HuH-7 (cell line): ENCODE measurements around the gene DMWD.

Experiments
- DNase-seq: peaks from one replicate; pipeline ENCODE4 v3.0.0; 2011; ENCODE audit warnings: low spot score

DMWD gene

DNA sequence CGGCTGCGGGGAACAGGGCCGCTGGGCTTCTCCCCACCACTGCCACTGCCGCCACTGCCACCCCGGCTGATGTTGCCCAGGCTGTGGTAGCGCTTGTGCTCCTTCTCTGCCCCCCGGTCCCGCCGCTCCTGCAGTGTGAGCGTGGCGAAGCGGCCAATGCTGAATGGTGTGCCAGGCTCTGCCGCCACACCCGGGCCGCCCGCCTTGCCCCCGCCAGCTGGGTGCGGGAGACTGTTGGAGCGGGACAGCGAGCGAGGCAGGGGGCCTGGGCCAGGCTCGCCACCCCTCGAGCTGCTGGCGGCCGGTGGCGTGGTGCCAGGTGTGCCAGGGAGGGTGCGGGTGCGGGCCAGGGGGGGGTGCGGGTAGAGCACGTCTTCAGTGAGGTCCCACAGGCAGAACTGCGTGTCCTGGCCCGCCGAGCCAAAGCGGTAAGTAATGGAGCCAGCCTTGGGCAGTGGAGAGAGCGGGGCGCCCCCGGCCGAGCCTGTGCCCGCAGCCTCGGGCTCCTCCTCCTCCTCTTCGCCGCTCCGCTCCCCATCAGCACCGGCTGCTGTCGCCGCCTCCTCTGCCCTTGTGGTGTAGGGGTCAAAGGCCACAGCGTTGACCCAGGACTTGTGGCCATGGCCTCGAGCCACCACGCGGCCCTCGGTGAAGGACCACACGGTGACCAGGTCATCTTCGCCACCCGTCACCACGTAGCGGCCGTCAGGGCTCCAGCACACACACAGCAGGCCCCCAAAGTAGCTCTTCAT, 6.7 kb downstream of the DMWD start:
- no peak for DNase-seq

DNA sequence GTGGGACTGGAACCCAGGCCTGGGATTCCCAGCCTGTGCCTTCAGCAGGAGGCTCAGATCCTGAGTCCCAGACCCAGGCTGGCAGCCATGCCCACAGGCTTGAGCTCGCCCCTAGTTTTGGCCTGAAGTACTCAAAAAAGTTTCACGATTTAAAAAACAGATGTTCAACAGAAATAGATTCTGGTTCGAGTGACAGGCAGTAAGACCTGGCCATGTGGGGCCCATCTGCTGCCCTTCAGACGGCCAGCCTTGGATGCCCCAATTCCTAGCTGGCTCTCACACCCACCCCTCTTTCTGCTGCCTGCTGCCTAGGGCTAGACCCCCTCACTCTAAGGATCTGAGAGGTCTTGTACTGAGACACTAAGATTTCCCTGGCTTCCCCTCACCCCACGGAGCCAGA, 7.5 kb downstream of the DMWD start:
- no peak for DNase-seq

DNA sequence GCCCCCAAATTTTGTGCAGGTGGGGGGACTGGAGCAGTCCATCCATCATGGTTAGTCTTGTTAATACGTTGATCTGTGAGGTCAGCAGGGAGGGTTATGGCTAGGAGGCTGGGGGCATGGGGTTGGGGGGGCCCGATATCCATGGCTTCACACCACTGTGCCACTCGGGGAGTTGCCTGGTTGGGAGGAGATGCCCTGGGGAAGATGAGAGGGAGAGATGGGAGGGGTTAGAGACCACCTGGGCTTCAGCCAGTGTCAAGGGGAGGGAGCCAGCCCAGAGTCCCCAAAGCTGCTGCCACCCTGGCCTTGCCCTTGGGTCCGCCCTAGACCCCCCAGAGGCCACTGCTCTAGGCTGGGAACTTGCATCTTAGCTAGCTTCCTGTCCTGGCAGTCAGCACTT, 8.5 kb downstream of the DMWD start:
- DNase-seq = no peak

DNA sequence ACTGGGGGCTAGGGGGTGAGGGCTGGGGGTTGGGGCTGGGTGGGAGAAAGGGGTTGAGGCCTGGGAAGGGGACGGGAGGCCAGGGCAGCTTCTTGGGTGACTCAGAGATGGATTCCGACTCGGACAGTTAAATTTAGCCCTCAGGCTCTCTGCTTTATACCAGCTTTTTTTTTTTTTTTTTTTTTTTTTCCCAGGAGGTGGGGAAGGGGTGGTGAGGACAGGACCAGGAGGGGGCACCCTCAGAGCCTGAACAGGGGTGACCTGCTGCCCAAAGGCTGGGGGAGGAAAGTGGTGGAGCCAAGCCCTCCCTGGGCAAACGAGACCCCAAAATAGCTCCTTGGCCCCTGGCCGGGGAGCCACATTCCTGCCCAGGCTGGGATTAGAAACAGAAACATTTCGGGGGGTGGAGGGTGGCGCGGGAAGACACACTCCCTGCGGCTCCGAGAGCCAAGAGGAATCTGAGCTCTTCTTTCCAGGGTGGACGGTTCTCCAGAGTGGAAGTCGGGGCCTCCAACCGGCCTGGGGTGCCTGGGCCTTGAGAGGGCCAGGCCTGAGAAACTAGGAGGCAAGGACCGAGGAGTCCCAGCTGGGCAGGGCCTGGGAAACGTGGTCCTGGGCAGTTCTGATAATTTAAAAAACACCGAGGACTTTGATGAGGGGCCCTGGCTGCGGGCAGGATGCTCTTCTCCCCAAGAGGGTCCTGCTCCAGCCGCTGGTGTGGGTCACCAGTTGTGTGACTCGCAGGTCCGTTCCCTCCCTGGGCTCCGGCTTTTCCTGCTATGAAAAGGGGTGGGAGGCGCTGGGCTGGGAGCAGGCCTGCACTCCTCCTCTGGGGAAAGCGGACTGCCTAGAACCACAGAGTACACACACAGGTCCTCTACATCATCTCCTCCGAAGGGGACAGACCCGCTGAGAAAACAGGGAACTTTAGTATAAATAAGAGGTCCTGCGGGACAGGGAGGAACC, 9.5 kb downstream of the DMWD start:
- no peak for DNase-seq

DNA sequence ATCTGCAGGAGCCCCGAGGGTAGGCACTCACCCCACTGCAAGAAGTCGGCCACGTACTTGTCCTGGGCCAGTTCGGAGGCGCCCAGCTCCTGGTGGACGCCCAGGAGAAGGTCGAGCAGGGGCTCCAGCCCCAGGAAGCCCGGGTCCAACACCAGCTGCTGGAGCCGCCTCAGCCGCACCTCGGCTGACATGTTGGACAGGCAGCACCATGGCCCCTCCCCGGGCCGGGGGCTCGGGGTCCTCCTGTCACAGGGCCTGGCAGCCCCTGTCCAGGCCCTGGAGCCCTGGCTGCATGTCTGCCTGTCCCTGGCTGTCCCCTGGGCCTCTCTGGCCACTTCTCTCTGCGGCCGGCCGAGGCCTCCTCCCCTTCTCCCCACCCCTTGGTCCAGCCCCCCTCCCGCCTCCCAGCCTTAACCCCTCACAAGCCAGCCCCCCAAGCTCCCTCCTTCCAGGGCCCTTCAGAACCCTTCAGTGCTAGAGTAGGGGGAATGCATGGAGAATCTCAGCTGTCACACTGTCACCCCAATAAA, 10.4 kb downstream of the DMWD start, which contains the start of gene DMPK:
TSS of gene DMPK (minus strand) at position 329 of the 530 bp plus-strand sequence. CDS start at position 191, 138 bp downstream.
- DNase-seq = no peak

DNA sequence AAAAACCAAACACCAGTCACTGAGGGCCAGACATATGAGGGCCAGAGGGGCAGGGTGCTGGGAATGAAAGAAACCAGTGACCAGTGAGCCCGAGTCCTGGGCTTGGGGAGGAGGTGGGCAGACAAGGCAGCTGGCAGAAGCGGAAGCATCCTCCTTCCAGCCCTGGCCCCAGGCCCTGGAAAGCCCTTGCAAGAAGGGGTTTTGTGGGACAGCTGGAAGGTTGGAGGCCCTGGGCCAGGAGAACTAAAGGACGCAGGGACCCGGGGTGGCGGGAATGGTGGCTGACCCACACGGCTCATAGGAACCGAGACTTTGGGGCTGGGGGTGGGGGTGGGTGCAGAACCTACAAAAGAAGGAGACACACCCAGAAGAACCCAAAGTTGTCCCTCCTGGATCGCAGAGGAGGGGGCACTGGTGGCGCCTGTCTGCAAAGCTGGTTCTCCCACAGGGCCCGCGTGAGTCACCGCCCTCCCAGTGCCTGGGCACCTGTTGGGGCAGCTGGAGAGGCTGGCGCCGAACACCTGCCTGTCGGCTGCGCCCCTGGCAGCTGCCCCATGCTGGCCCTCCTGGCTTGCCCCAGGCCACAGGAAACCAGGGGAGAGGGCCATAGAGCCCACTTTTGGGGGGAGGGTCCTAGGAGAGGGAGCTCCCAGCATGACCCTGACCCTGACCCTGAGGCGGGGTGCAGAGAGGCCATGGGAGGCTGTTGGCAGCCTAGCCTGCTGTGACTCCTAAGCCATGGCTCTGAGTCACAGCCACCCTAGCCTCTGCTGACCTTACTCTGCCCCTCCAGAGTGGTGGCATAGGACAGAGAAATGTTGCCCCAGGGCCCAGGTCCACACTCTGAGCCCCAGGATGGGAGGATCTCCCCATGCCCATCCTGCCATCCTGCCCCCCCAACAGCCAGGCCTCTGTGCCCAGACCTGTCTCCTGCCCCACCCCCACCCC, 11.2 kb downstream of the DMWD start:
- DNase-seq = no peak

DNA sequence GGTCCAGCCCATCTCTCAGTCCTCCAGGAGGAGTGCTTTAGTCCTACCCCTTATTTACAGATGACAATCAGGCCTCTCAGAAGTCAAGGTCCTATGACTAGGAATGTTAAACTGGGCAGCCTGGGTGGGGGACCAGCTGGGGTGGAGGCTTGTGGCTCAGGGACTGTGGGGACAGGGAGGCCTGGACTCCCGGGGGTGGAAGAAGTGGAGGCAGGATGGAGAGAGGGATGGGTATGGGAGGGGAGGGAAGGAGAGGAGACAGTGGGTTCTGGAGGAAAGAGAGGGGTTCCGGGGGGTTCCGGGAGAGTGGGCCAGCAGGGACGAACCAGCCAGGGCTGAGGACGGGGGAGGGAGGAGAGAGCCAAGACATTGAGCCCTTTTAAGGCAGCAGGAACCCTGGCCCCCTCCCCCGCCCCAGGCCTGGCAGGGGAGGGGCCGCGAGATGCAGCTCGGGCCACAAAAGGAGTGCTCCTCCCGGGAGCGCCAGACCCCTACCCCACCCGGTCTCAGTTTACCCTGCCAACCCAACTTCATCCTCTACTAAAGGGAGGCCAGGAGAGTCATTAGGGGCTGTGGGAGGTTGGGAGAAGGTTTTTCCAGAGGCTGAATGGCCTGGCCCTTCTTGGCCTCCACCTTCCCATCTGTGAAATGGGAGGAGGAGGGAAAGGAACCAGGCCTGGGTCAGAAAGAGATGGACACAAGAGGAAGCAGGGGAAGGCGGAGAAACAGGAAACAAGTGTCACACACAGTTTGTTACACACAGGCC, 12.0 kb downstream of the DMWD start:
- peak; percentile 65 for DNase-seq

DNA sequence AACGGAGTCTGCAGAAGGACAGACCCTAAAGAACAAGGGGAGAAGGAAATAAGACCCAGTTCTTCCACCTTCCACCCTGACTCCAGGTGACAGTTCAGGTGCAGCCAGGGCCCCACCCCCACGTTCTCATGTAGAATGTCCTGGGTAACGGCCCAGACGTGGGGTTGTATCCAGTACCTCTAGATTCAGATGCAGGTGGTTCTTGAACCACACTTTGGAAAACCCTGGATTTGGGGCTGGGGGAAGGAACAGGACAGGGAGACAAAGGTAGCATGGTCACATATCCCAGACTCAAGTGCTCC, 12.5 kb downstream of the DMWD start:
- DNase-seq = no peak

DNA sequence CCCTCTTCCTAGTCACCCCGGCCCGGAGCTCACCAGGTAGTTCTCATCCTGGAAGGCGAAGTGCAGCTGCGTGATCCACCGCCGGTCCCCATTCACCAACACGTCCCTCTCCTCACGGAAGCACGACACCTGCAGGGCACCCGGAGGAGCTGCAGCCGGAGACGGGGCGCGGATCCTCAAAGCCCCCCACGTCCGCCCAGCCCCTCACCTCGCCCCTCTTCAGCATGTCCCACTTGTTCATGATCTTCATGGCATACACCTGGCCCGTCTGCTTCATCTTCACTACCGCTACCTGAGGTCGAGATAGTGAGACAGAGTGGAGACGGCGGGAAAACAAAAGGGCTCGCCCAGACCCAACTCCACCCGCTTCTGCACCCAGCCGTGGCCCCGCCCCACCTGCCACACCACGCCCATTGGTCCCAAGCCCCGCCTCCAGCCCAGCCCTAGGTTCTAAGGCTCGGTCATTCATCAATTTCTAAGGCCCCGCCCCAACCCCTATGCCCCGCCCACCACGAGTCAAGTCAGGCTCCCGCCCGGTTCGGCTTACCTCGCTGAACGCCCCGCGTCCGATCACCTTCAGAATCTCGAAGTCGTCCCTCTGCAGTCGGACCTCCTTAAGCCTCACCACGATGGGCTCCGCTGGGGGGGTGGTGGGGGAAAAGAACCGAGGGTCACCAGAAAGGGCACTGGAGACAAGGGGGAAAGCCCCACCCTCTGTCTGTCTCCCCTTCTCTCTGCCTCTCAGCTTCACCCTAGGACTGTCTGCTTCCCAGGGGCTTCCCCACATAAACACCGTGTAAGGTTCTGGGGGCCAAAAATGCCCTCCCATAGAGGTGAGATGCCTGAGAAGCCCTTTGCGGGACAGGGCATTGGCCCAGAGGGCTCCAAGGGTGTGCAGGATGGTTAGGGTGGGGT, 13.2 kb downstream of the DMWD start:
- DNase-seq = peak; percentile 94

DNA sequence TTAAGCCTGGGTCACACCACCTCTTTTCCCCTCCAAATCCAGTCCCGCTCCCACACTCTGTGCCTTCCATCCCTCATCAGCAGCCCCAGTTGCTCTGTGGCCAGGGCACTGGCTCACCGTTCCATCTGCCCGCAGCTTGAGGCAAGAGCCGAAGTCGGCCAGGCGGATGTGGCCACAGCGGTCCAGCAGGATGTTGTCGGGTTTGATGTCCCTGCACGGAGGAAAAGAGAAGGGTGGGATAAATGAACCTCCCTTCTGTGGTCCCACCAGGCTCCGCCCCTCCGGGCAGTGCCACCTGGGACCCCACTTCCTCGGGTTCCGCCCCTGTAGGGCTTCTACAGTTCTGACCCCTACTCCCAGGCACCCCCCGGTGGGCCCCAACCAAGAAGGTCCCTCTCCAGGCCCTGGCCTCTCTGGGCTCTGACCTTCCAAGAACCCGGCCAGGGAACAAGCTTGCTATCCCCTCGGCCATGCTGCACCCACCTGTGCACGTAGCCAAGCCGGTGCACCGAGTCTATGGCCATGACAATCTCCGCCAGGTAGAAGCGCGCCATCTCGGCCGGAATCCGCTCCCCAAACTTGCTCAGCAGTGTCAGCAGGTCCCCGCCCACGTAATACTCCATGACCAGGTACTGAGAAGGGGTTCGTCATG, 14.5 kb downstream of the DMWD start:
- DNase-seq = no peak

DNA sequence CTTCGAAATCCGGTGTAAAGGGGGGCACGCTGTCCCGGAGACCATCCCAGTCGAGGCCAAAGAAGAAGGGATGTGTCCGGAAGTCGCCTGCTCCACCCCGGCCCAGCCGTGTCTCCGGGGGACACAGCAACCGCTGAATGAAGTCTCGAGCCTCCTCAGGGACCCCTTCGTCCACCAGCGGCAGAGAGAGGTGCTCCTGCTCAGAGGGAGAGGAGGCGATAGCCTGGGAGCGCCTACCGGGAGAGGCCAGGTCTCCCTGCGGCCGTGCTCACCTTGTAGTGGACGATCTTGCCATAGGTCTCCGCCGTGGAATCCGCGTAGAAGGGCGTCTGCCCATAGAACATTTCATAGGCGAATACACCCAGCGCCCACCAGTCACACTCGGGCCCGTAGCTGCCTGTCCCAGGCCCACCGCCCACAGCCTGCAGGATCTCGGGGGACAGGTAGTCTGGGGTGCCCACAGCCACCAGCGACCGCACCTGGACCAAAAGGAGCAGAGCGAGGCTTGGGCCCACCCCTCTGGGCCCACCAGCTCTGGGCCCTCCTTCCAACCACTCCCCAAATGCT, 15.2 kb downstream of the DMWD start:
- no peak for DNase-seq

DNA sequence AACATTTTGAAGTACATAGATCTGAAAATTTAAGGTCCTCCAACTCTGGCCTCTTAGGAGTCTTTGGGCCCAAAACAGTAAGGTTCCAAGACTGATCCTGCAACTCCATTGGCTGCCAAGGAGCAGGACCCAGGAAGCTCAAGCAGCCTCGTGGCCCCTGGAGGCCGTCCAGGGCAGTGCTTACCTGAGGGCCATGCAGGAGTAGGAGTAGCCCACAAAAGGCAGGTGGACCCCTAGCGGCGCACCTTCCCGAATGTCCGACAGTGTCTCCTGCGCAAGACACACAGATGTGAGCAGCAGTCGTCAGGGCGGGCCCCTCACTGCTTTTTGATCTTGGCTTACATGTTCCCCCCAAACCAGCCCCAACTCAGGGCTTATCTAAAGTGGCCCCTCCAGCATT, 17.9 kb downstream of the DMWD start:
- peak; percentile 66 for DNase-seq

DNA sequence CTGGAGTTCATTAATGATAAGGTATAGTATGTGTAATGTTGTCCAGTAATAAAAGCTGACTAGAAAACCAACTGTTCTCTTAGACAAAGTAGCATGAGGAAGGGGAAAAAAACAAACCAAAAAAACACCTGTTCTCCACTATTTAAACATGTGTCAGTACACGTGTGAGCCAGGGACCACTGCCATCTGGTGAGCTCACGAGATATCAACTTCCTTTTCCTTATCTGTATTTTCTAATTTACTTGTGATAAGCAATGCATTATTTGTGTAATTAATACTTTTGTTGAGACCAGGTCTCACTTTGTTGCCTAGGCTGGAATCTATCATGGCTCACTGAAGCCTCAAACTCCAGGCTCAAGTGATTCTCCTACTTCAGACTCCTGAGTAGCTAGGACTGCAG, 19.3 kb downstream of the DMWD start:
- no peak for DNase-seq

DNA sequence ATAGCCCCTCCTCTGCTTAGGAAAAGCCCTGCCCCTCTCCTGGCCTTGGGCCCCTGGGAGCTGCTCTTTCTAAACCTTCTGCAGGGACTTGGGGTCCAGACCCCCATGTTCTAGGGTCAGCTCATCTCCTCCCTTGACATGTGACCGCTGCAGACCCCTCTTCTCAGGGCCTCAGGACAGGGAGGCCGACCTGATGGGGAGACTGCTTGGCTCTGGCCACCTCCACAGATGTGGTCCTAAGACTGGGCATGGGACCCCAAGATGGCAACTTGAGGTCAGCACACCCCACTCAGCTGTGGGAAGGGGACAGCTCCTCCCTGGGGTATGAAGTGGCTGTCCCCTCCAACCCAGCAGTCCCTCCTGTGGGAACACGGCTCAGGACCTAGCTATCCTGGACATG, 19.7 kb downstream of the DMWD start:
- no peak for DNase-seq

DNA sequence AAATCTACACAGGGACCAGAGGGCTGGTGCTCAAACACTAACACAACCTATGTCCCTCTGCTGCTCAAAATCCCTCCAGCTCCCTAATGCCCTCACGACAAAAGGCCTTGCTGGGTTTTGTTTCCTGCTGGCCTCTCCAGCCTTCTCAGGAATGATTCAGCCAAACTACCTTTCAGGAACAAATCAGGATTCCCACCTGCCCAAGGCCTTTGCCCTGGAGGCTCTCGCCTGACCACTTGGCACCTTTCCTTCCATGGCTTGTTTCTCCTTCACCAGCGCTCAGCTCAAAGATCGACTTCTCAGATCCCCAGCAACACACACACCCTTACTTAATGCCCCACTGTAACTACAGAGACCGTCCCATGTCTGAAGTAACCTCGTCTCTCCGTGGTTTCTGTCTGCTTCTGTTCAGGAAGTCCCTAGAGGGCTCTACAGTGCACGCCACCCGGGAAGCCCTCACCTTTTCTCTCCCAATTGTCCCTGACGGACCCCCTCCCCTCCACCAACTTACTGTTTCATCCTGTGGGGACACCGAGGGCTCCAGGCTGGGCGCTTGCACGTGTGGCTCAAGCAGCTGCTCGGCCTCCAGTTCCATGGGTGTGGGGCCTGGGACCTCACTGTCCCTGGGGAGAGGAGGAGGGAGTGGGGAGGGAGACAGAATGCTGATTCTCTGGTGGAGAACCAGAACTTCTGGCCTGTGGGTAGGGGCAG, 20.4 kb downstream of the DMWD start:
- DNase-seq = no peak

DNA sequence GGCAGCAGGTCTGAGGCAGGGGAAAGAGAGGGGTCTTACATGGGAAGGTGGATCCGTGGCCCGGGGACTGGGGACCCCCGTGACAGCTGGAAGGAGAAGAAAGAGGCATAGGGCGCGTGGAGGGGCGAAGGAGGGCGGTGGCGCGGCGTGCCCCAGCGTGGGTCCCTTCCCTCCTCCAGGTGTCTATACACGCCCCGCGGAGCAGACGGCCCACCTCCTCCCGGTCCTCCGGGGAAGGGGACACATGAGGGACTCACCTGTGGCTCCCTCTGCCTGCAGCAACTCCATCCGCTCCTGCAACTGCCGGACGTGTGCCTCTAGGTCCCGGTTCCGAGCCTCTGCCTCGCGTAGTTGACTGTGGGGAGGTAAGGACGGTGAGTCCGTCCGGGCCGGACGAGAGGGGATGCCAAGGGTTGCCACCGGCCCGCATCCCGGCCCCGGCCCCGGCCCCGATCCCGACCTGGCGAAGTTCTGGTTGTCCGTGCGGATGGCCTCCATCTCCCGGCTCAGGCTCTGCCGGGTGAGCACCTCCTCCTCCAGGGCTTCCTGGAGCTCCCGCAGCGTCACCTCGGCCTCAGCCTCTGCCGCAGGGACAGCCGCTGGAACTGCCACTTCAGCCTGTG, 21.2 kb downstream of the DMWD start:
- no peak for DNase-seq

DNA sequence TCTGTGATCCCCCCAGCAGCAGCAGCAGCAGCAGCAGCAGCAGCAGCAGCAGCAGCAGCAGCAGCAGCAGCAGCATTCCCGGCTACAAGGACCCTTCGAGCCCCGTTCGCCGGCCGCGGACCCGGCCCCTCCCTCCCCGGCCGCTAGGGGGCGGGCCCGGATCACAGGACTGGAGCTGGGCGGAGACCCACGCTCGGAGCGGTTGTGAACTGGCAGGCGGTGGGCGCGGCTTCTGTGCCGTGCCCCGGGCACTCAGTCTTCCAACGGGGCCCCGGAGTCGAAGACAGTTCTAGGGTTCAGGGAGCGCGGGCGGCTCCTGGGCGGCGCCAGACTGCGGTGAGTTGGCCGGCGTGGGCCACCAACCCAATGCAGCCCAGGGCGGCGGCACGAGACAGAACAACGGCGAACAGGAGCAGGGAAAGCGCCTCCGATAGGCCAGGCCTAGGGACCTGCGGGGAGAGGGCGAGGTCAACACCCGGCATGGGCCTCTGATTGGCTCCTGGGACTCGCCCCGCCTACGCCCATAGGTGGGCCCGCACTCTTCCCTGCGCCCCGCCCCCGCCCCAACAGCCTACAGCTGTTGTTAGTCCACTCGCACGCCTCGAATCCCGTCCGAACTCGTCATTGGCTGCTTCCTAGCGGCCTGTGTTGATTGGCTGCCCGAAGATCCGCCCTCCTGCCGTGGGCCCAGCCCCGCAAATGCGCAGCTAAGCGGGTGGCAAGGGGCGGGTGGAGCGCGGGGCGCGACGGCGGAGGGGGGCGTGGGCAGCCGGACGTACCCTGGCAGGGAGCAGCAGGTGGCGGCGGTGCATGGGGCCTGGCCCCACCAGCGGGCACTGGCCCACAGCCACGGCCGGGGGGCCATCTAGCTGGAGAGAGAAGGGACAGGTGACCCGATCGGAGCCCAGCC, 22.2 kb downstream of the DMWD start:
- DNase-seq = peak; percentile 99
